GM23248 (cell line): ENCODE measurements around the gene POPDC3. TPM values are rescaled to one million over a fixed set of nuclear protein-coding genes. Genes with fewer than 3 reads are reported as not detected.
"Not testable (repeated sequence)": the region's sequence is repeated elsewhere in the genome, so short reads cannot be mapped to it uniquely, and the experiment has no call there.

Experiments used
- DNase-seq: peaks from one replicate; pipeline ENCODE4 v3.0.0-alpha.2; 2015
- H2AFZ ChIP-seq: fragments of 200-600 bp; sonication (generic); 2 replicates; pipeline ENCODE4 v1.6.1; 2016; ENCODE audit warnings: antibody characterized with exemption
- H3F3A ChIP-seq: fragments of 200-600 bp; sonication (generic); 2 replicates; pipeline ENCODE4 v1.6.1; 2016; ENCODE audit warnings: mild to moderate bottlenecking, antibody characterized with exemption, mixed run types; ENCODE audit not compliant: insufficient read depth
- H3K27ac ChIP-seq: fragments of 200-600 bp; sonication (generic); 2 replicates; pipeline ENCODE4 v1.5.1; 2016; ENCODE audit warnings: mild to moderate bottlenecking
- H3K27me3 ChIP-seq: fragments of 200-600 bp; sonication (generic); replicated peaks from 2 replicates; pipeline ENCODE4 v1.6.1; 2016; ENCODE audit warnings: mild to moderate bottlenecking; ENCODE audit not compliant: insufficient read depth
- H3K36me3 ChIP-seq: fragments of 200-600 bp; sonication (generic); 2 replicates; pipeline ENCODE4 v1.6.1; 2016; ENCODE audit warnings: low read depth, mild to moderate bottlenecking
- H3K4me1 ChIP-seq: fragments of 200-600 bp; sonication (generic); 2 replicates; pipeline ENCODE4 v1.6.1; 2016; ENCODE audit warnings: mild to moderate bottlenecking; ENCODE audit not compliant: insufficient read depth
- H3K4me2 ChIP-seq: fragments of 200-600 bp; sonication (generic); one replicate; pipeline ENCODE4 v1.6.1; 2016; ENCODE audit warnings: mild to moderate bottlenecking; ENCODE audit not compliant: unreplicated experiment
- H3K4me3 ChIP-seq: fragments of 200-600 bp; sonication (generic); 2 replicates; pipeline ENCODE4 v1.5.1; 2016; ENCODE audit warnings: mild to moderate bottlenecking
- H3K79me2 ChIP-seq: fragments of 200-600 bp; sonication (generic); 2 replicates; pipeline ENCODE4 v1.6.1; 2016; ENCODE audit warnings: mild to moderate bottlenecking; ENCODE audit not compliant: insufficient read depth
- H3K9ac ChIP-seq: fragments of 200-600 bp; sonication (generic); 2 replicates; pipeline ENCODE4 v1.6.1; 2016; ENCODE audit warnings: mild to moderate bottlenecking
- H3K9me2 ChIP-seq: fragments of 200-600 bp; sonication (generic); 2 replicates; pipeline ENCODE4 v1.6.1; 2016; ENCODE audit warnings: mixed run types, mild to moderate bottlenecking, moderate library complexity; ENCODE audit not compliant: insufficient read depth
- H3K9me3 ChIP-seq: fragments of 200-600 bp; sonication (generic); one replicate; pipeline ENCODE4 v1.6.1; 2017; ENCODE audit warnings: low read depth
- H4K20me1 ChIP-seq: fragments of 200-600 bp; sonication (generic); 2 replicates; pipeline ENCODE4 v1.6.0; 2016; ENCODE audit not compliant: insufficient read depth
- EZH2 ChIP-seq: fragments of 200-600 bp; sonication (generic); IDR thresholded peaks from 2 replicates; pipeline ENCODE4 v1.6.1; 2018; ENCODE audit warnings: antibody characterized with exemption, mild to moderate bottlenecking; ENCODE audit not compliant: insufficient read depth, poor library complexity, severe bottlenecking
- EZH2phosphoT487 ChIP-seq: fragments of 200-600 bp; sonication (generic); IDR thresholded peaks from 2 replicates; pipeline ENCODE4 v1.6.1; 2018; ENCODE audit warnings: antibody characterized with exemption, moderate library complexity, mild to moderate bottlenecking, low read depth; ENCODE audit not compliant: insufficient read depth
- WGBS, 2 experiments: methylation state at CpG; one replicate each; pipeline ENCODE4 v1.1.6; 2015 to 2017; ENCODE audit warnings: low lambda C conversion rate in 2 of 2, low coverage in 1 of 2; ENCODE audit errors: missing lambda C conversion rate in 2 of 2; 5-methylcytosine and 5-hydroxymethylcytosine counted together
- in situ Hi-C: fragments of 300-500 bp; cut with MboI; formaldehyde crosslinking; loops from 2 replicates; pipeline ENCODE4 v1.15.0; 2020
- polyA plus RNA-seq: library from polyadenylated mRNA; unstranded; fragments of >200 nt; fragmentation: Nextera tagmentation; extraction: Ambion mirVana; gene quantifications from 2 replicates; pipeline ENCODE4 v1.2.1, GENCODE V29; 2016
- total RNA-seq: library from RNA; depleted of rRNA; stranded (reverse); fragments of >200 nt; shearing (Covaris generic); gene quantifications from 2 replicates; pipeline ENCODE4 v1.2.3, GENCODE V29; 2014

POPDC3 gene
- total and polyA plus RNA-seq, 2 experiments from 2014 or later, result 45.1 to 46.1 TPM

- no peaks in the 10 kb centered on the region for H3K36me3 ChIP-seq
- no peaks in the 10 kb centered on the region for H3K27me3 ChIP-seq
- 62 to 65% methylated on average over 5 of the region's 5 CpGs for WGBS, 2 experiments
- H3K27ac ChIP-seq, result peak overlapping the region; percentile 97
- peak overlapping the region; percentile 89 for H3K9ac ChIP-seq
- no peaks in the 10 kb centered on the region for H3K9me2 ChIP-seq
- H3K4me1 ChIP-seq, result peaks cover 23% of the 10 kb centered on the region
- TF ChIP-seq EZH2 (no peak), EZH2phosphoT487 (no peak)
- no peaks in the 10 kb centered on the region for H3K9me3 ChIP-seq
- peak overlapping the region; percentile 58; the same call in 1 of the 2 replicates for H2AFZ ChIP-seq
- H3K79me2 ChIP-seq, result peaks cover 40% of the 10 kb centered on the region
- DNase-seq, result no peak
- in situ Hi-C loops, result no loop called here
- H3F3A ChIP-seq, result peaks cover 36% of the 10 kb centered on the region
- H4K20me1 ChIP-seq, result no peaks in the 10 kb centered on the region
- H3K4me3 ChIP-seq, result peak overlapping the region; percentile 68
- H3K4me2 ChIP-seq, result peak overlapping the region; percentile 76
Measured at GRCh38 chr6:105178636-105179035, 1.2 kb downstream of the POPDC3 start.

GRCh38 chr6:105178110-105178509 is 1.7 kb downstream of the POPDC3 start:
- Histone ChIP-seq H3K4me2 (peak overlapping the region; percentile 76), H3K9me3 (no peaks in the 10 kb centered on the region), H3K79me2 (peaks cover 46% of the 10 kb centered on the region), H3K27ac (peak overlapping the region; percentile 97), H2AFZ (no peak overlapping the region), H3K27me3 (no peaks in the 10 kb centered on the region), H3K9ac (peak overlapping the region; percentile 89), H3F3A (peaks cover 41% of the 10 kb centered on the region), H4K20me1 (no peaks in the 10 kb centered on the region), H3K36me3 (no peaks in the 10 kb centered on the region), H3K9me2 (no peaks in the 10 kb centered on the region), H3K4me1 (peaks cover 23% of the 10 kb centered on the region), H3K4me3 (peak overlapping the region; percentile 68)
- peak; percentile 95 for DNase-seq
- TF ChIP-seq EZH2 (no peak), EZH2phosphoT487 (no peak)
- 0% methylated on average over 1 of the region's 1 CpG for WGBS, 2 experiments
- in situ Hi-C loops, result no loop called here

GRCh38 chr6:105177556-105177955 is 2.3 kb downstream of the POPDC3 start:
- H3K79me2 ChIP-seq, result peaks cover 51% of the 10 kb centered on the region
- no peaks in the 10 kb centered on the region for H3K27me3 ChIP-seq
- H3K9me3 ChIP-seq, result no peaks in the 10 kb centered on the region
- peak overlapping the region; percentile 97 for H3K27ac ChIP-seq
- no peak overlapping the region for H3K4me2 ChIP-seq
- H3K9ac ChIP-seq, result peak overlapping the region; percentile 89
- peaks cover 41% of the 10 kb centered on the region for H3F3A ChIP-seq
- WGBS, 2 experiments, result 95 to 98% methylated on average over 2 of the region's 2 CpGs
- DNase-seq, result no peak
- H3K36me3 ChIP-seq, result no peaks in the 10 kb centered on the region
- no peak for TF ChIP-seq EZH2phosphoT487
- no peak for TF ChIP-seq EZH2
- no peaks in the 10 kb centered on the region for H4K20me1 ChIP-seq
- H3K9me2 ChIP-seq, result no peaks in the 10 kb centered on the region
- no peak overlapping the region for H2AFZ ChIP-seq
- in situ Hi-C loops, result no loop called here
- H3K4me1 ChIP-seq, result peaks cover 19% of the 10 kb centered on the region
- H3K4me3 ChIP-seq, result 0 out of 2 replicates have a peak overlapping the region, but pooled peaks have one; percentile 3

GRCh38 chr6:105174512-105174911 is 5.3 kb downstream of the POPDC3 start:
- Histone ChIP-seq H3K79me2 (peaks cover 82% of the 10 kb centered on the region), H3F3A (peaks cover 32% of the 10 kb centered on the region), H3K9me2 (no peaks in the 10 kb centered on the region), H3K27me3 (no peaks in the 10 kb centered on the region), H2AFZ (0 out of 2 replicates have a peak overlapping the region, but pooled peaks have one; percentile 20), H3K4me1 (peaks cover 29% of the 10 kb centered on the region), H3K27ac (peak overlapping the region; percentile 82), H3K36me3 (no peaks in the 10 kb centered on the region), H4K20me1 (no peaks in the 10 kb centered on the region), H3K9me3 (no peaks in the 10 kb centered on the region), H3K9ac (peak overlapping the region; percentile 40; the same call in 1 of the 2 replicates), H3K4me2 (no peak overlapping the region), H3K4me3 (peak overlapping the region; percentile 36; the same call in 1 of the 2 replicates)
- WGBS, 2 experiments, result 20 to 24% methylated on average over 6 of the region's 6 CpGs
- peak; percentile 79 for DNase-seq
- TF ChIP-seq EZH2 (no peak), EZH2phosphoT487 (no peak)
- in situ Hi-C loops, result no loop called here

- H3K9me2 ChIP-seq, H3K9me3 ChIP-seq, H2AFZ ChIP-seq, H3K4me3 ChIP-seq, H3K4me2 ChIP-seq, H4K20me1 ChIP-seq, in situ Hi-C loops, H3K27me3 ChIP-seq, H3K27ac ChIP-seq, H3K36me3 ChIP-seq, DNase-seq, H3K9ac ChIP-seq: not testable (repeated sequence)
- peaks cover 18% of the 10 kb centered on the region for H3F3A ChIP-seq
- peaks cover 19% of the 10 kb centered on the region for H3K4me1 ChIP-seq
- peaks cover 100% of the 10 kb centered on the region for H3K79me2 ChIP-seq
- WGBS, 2 experiments, result 93 to 94% methylated on average over 1 to 4 of the region's 4 CpGs
Measured at GRCh38 chr6:105172515-105172914, 7.3 kb downstream of the POPDC3 start.
